ENCODE measurements around the gene DHRS4. TPM values are rescaled to one million over a fixed set of nuclear protein-coding genes. Genes with fewer than 3 reads are reported as not detected.
"Not testable (repeated sequence)": the region's sequence is repeated elsewhere in the genome, so short reads cannot be mapped to it uniquely, and the experiment has no call there.

DHRS4 gene
- total RNA-seq, 2 experiments from 2014 or later, result 6.6 to 6.7 TPM

DNA sequence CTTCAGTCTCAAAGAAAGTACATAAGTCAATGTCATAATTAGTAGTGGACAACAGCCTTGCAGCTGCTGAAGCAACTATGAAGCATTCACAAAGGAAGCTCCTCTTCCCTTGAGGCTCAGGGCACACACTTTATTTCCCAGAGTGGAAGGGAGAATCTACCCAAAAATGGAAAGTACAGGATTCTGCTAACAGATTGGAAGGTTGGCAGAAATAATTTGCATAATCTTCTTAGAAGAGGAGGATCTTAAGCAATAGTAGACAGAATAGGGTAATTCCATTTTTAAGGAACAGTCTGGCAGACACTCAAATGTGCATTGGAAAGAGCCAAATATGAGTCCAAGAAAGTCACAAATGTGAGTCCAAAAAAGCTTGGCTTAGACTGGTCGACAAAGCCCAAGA lies 37.4 kb downstream of the DHRS4 start:
- H3K27ac ChIP-seq (ENCODE audit: low read depth in 1 of 2, low read length in 2 of 2); H3K9me3 Mint-ChIP-seq; H3K4me3 Mint-ChIP-seq; H3K27me3 Mint-ChIP-seq; H3K36me3 ChIP-seq (ENCODE audit: insufficient read depth, low read length); intact Hi-C loops (cut with DNase I, micrococcal nuclease); CTCF ChIA-PET; POLR2A ChIA-PET; H3K27ac Mint-ChIP-seq; H3K27me3 ChIP-seq (ENCODE audit: control insufficient read depth in 1 of 2, insufficient read depth in 2 of 2, low read length in 2 of 2); H3K4me3 ChIP-seq (ENCODE audit: low read length); DNase-seq; H3K9me3 ChIP-seq (ENCODE audit: control insufficient read depth in 1 of 2, insufficient read depth in 1 of 2, low read length in 2 of 2); H3K36me3 Mint-ChIP-seq (ENCODE audit: low read depth); ATAC-seq (ENCODE audit: poor library complexity): not testable (repeated sequence)
- peaks cover 18% of the 10 kb centered on the region for H3K4me1 Mint-ChIP-seq (ENCODE audit: low read depth)
- peaks cover 15% of the 10 kb centered on the region for H3K4me1 ChIP-seq (ENCODE audit: insufficient read depth, low read length)

DNA sequence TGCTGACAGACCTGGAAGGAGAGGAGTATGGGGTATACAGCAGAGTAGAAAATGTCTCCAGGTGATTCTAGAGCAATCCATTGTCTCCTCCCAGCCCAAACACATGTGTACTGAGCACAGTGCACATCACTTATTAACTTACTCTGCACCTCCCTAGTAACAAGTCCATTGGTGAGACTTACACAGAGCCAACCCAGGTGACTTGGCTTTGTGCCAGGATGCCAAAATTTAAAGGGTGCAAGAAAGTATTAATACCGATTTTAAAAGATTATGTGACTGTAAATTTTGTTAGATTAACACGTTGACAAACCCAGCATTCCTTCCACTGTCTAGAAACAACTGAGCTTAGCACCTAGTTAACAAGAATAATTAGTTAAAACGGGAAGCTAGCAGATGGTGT lies 39.5 kb downstream of the DHRS4 start:
- H3K4me3 ChIP-seq (ENCODE audit: low read length); POLR2A ChIA-PET; H3K27me3 Mint-ChIP-seq; H3K9me3 Mint-ChIP-seq; DNase-seq; H3K27ac Mint-ChIP-seq; CTCF ChIA-PET; H3K9me3 ChIP-seq (ENCODE audit: control insufficient read depth in 1 of 2, insufficient read depth in 1 of 2, low read length in 2 of 2); H3K36me3 ChIP-seq (ENCODE audit: insufficient read depth, low read length); H3K4me3 Mint-ChIP-seq; H3K36me3 Mint-ChIP-seq (ENCODE audit: low read depth); H3K27me3 ChIP-seq (ENCODE audit: control insufficient read depth in 1 of 2, insufficient read depth in 2 of 2, low read length in 2 of 2); ATAC-seq (ENCODE audit: poor library complexity); H3K27ac ChIP-seq (ENCODE audit: low read depth in 1 of 2, low read length in 2 of 2); intact Hi-C loops (cut with DNase I, micrococcal nuclease): not testable (repeated sequence)
- peaks cover 12% of the 10 kb centered on the region for H3K4me1 Mint-ChIP-seq (ENCODE audit: low read depth)
- peaks cover 15% of the 10 kb centered on the region for H3K4me1 ChIP-seq (ENCODE audit: insufficient read depth, low read length)

GRCh38 chr14:23996009-23996408 lies 42.4 kb downstream of the DHRS4 start:
- H3K36me3 Mint-ChIP-seq (ENCODE audit: low read depth); POLR2A ChIA-PET; H3K27ac Mint-ChIP-seq; H3K4me3 ChIP-seq (ENCODE audit: low read length); H3K4me1 ChIP-seq (ENCODE audit: insufficient read depth, low read length); H3K36me3 ChIP-seq (ENCODE audit: insufficient read depth, low read length); DNase-seq; intact Hi-C loops (cut with DNase I, micrococcal nuclease); H3K9me3 Mint-ChIP-seq; ATAC-seq (ENCODE audit: poor library complexity); H3K27ac ChIP-seq (ENCODE audit: low read depth in 1 of 2, low read length in 2 of 2); H3K27me3 ChIP-seq (ENCODE audit: control insufficient read depth in 1 of 2, insufficient read depth in 2 of 2, low read length in 2 of 2); H3K9me3 ChIP-seq (ENCODE audit: control insufficient read depth in 1 of 2, insufficient read depth in 1 of 2, low read length in 2 of 2); H3K27me3 Mint-ChIP-seq; CTCF ChIA-PET; H3K4me1 Mint-ChIP-seq (ENCODE audit: low read depth); H3K4me3 Mint-ChIP-seq: not testable (repeated sequence)

DNA sequence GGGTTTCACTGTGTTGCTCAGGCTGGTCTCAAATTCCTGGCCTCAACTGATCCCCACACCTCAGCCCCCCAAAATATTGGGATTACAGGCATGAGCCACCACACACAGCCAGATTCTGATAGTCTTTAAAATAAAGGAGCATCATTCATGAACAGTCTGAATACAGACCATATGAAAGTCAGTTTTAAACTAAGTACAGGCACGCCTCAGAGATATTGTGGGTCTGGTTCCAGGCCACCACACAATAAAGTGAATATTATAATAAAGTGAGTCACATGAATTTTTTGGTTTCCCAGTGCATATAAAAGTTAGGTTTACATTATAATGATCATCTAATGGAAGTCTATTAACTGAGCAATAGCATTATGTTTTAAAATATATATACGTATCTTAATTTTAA lies 43.3 kb downstream of the DHRS4 start:
- H3K27me3 ChIP-seq (ENCODE audit: control insufficient read depth in 1 of 2, insufficient read depth in 2 of 2, low read length in 2 of 2); H3K9me3 ChIP-seq (ENCODE audit: control insufficient read depth in 1 of 2, insufficient read depth in 1 of 2, low read length in 2 of 2); H3K27me3 Mint-ChIP-seq; H3K4me1 Mint-ChIP-seq (ENCODE audit: low read depth); H3K4me1 ChIP-seq (ENCODE audit: insufficient read depth, low read length); POLR2A ChIA-PET; H3K4me3 Mint-ChIP-seq; H3K9me3 Mint-ChIP-seq; DNase-seq; H3K27ac ChIP-seq (ENCODE audit: low read depth in 1 of 2, low read length in 2 of 2); ATAC-seq (ENCODE audit: poor library complexity); H3K27ac Mint-ChIP-seq; H3K4me3 ChIP-seq (ENCODE audit: low read length); intact Hi-C loops (cut with DNase I, micrococcal nuclease); H3K36me3 Mint-ChIP-seq (ENCODE audit: low read depth); H3K36me3 ChIP-seq (ENCODE audit: insufficient read depth, low read length); CTCF ChIA-PET: not testable (repeated sequence)

GRCh38 chr14:23999640-24000039 lies 46.1 kb downstream of the DHRS4 start:
- H3K4me1 Mint-ChIP-seq (ENCODE audit: low read depth); H3K27me3 ChIP-seq (ENCODE audit: control insufficient read depth in 1 of 2, insufficient read depth in 2 of 2, low read length in 2 of 2); H3K9me3 ChIP-seq (ENCODE audit: control insufficient read depth in 1 of 2, insufficient read depth in 1 of 2, low read length in 2 of 2); H3K27me3 Mint-ChIP-seq; H3K36me3 Mint-ChIP-seq (ENCODE audit: low read depth); H3K4me1 ChIP-seq (ENCODE audit: insufficient read depth, low read length); ATAC-seq (ENCODE audit: poor library complexity); H3K4me3 ChIP-seq (ENCODE audit: low read length); H3K27ac ChIP-seq (ENCODE audit: low read depth in 1 of 2, low read length in 2 of 2); H3K9me3 Mint-ChIP-seq; DNase-seq; intact Hi-C loops (cut with DNase I, micrococcal nuclease); H3K36me3 ChIP-seq (ENCODE audit: insufficient read depth, low read length); H3K27ac Mint-ChIP-seq; CTCF ChIA-PET; POLR2A ChIA-PET; H3K4me3 Mint-ChIP-seq: not testable (repeated sequence)

DNA sequence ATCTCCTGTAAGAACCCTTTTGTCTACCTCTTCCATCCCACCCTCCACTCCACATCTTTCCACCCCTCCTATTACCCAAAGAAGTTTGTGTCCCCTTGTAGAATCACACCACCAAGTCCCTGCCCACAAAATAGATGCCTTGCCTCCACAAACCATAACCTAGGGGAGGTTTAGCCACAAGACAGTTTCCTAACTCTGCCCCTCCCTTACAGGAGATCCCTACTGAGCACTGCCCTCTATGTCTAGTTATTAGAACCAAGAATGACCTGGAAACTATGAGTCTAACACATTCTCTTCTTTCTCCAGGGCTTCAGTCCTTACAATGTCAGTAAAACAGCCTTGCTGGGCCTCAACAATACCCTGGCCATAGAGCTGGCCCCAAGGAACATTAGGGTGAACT lies 47.5 kb downstream of the DHRS4 start:
- H3K27ac Mint-ChIP-seq; H3K4me3 Mint-ChIP-seq; H3K4me1 Mint-ChIP-seq (ENCODE audit: low read depth); H3K4me1 ChIP-seq (ENCODE audit: insufficient read depth, low read length); H3K4me3 ChIP-seq (ENCODE audit: low read length); H3K27ac ChIP-seq (ENCODE audit: low read depth in 1 of 2, low read length in 2 of 2); H3K36me3 ChIP-seq (ENCODE audit: insufficient read depth, low read length); intact Hi-C loops (cut with DNase I, micrococcal nuclease); H3K36me3 Mint-ChIP-seq (ENCODE audit: low read depth); H3K27me3 ChIP-seq (ENCODE audit: control insufficient read depth in 1 of 2, insufficient read depth in 2 of 2, low read length in 2 of 2); H3K9me3 Mint-ChIP-seq; CTCF ChIA-PET; ATAC-seq (ENCODE audit: poor library complexity); H3K27me3 Mint-ChIP-seq; POLR2A ChIA-PET; DNase-seq; H3K9me3 ChIP-seq (ENCODE audit: control insufficient read depth in 1 of 2, insufficient read depth in 1 of 2, low read length in 2 of 2): not testable (repeated sequence)

- H3K27ac ChIP-seq (ENCODE audit: low read depth in 1 of 2, low read length in 2 of 2); H3K9me3 Mint-ChIP-seq; H3K27ac Mint-ChIP-seq; H3K27me3 ChIP-seq (ENCODE audit: control insufficient read depth in 1 of 2, insufficient read depth in 2 of 2, low read length in 2 of 2); H3K4me1 ChIP-seq (ENCODE audit: insufficient read depth, low read length); H3K4me3 Mint-ChIP-seq; H3K9me3 ChIP-seq (ENCODE audit: control insufficient read depth in 1 of 2, insufficient read depth in 1 of 2, low read length in 2 of 2); ATAC-seq (ENCODE audit: poor library complexity); H3K4me1 Mint-ChIP-seq (ENCODE audit: low read depth); DNase-seq; H3K27me3 Mint-ChIP-seq; H3K36me3 ChIP-seq (ENCODE audit: insufficient read depth, low read length); CTCF ChIA-PET; POLR2A ChIA-PET; H3K4me3 ChIP-seq (ENCODE audit: low read length); intact Hi-C loops (cut with DNase I, micrococcal nuclease); H3K36me3 Mint-ChIP-seq (ENCODE audit: low read depth): not testable (repeated sequence)
Measured at GRCh38 chr14:24001679-24002078, 48.1 kb downstream of the DHRS4 start.

Measured in CD4-positive, alpha-beta T cell (primary cell).